CD4-positive, CD25-positive, alpha-beta regulatory T cell (primary cell): ENCODE data around the gene FAM219A. TPM values are rescaled to one million over a fixed set of nuclear protein-coding genes. Genes with fewer than 3 reads are reported as not detected.

Source experiments
- ATAC-seq, 2 donors: fragments of 150-1000 bp; cut with Tn5 transposase; one replicate each; pipeline ENCODE4 v1.10.0; 2021; ENCODE audit warnings: low read depth in 2 of 2, moderate number of reproducible peaks in 2 of 2, moderate library complexity in 1 of 2
- DNase-seq, 3 donors: peaks; one replicate each; pipeline versions ENCODE4 v3.0.0 to v3.0.0-alpha.2; 2012 to 2022; ENCODE audit warnings: mixed read lengths in 1 of 3
- H3K27ac ChIP-seq: one replicate; pipeline ENCODE4 v1.7.0; 2013; ENCODE audit warnings: mild to moderate bottlenecking, low read length; ENCODE audit not compliant: insufficient read depth, poor library complexity, severe bottlenecking
- H3K27me3 ChIP-seq: one replicate; pipeline ENCODE4 v1.7.0; 2013; ENCODE audit warnings: low read length; ENCODE audit not compliant: control insufficient read depth, insufficient read depth
- H3K36me3 ChIP-seq: one replicate; pipeline ENCODE4 v1.7.0; 2013; ENCODE audit warnings: mild to moderate bottlenecking, low read length, moderate library complexity; ENCODE audit not compliant: control insufficient read depth, insufficient read depth
- H3K4me1 ChIP-seq: 2 replicates; pipeline ENCODE4 v1.7.0; 2013; ENCODE audit warnings: mild to moderate bottlenecking, low read length; ENCODE audit not compliant: insufficient read depth, control insufficient read depth, poor library complexity, severe bottlenecking
- H3K4me3 ChIP-seq: one replicate; pipeline ENCODE4 v1.7.0; 2013; ENCODE audit warnings: low read depth, mild to moderate bottlenecking, low read length, moderate library complexity
- H3K9me3 ChIP-seq, 2 experiments: 1 replicate in 1 of 2; 2 replicates in 1 of 2; pipeline ENCODE4 v1.7.0; 2013; ENCODE audit warnings: low read length in 2 of 2, mild to moderate bottlenecking in 1 of 2, moderate library complexity in 1 of 2; ENCODE audit not compliant: control insufficient read depth in 2 of 2
- H3K27ac Mint-ChIP-seq, 3 donors: one replicate each; pipeline ENCODE4 v1.8.0; 2020 to 2022; ENCODE audit warnings: mild to moderate bottlenecking in 3 of 3, mixed read lengths in 3 of 3, moderate library complexity in 2 of 3
- H3K27me3 Mint-ChIP-seq: one replicate; pipeline ENCODE4 v1.8.0; 2022; ENCODE audit warnings: mild to moderate bottlenecking, mixed read lengths
- H3K36me3 Mint-ChIP-seq: one replicate; pipeline ENCODE4 v1.8.0; 2020; ENCODE audit warnings: mixed read lengths
- H3K4me1 Mint-ChIP-seq, 4 donors: one replicate each; pipeline ENCODE4 v1.8.0; 2020 to 2022; ENCODE audit warnings: mixed read lengths in 4 of 4, mild to moderate bottlenecking in 1 of 4
- H3K4me3 Mint-ChIP-seq, 4 donors: one replicate each; pipeline ENCODE4 v1.8.0; 2020 to 2022; ENCODE audit warnings: mild to moderate bottlenecking in 4 of 4, mixed read lengths in 4 of 4, moderate library complexity in 3 of 4
- H3K9me3 Mint-ChIP-seq, 7 donors: one replicate each; pipeline ENCODE4 v1.8.0; 2020 to 2022; ENCODE audit warnings: mixed read lengths in 7 of 7, mild to moderate bottlenecking in 3 of 7, moderate library complexity in 2 of 7
- polyA plus RNA-seq, 4 donors: library from polyadenylated mRNA; unstranded; fragments of 300-500 nt; fragmentation: Illumina TruSeq; gene quantifications; one replicate each; pipeline ENCODE4 v1.2.3, GENCODE V29; 2021
- total RNA-seq: library from RNA; stranded (reverse); gene quantifications from one replicate; pipeline ENCODE4 v1.2.3, GENCODE V29; 2022

The FAM219A gene
- total and polyA plus RNA-seq, 5 donors from 2014 or later, result 0.70 to 16.9 (median 1.1) TPM

DNA sequence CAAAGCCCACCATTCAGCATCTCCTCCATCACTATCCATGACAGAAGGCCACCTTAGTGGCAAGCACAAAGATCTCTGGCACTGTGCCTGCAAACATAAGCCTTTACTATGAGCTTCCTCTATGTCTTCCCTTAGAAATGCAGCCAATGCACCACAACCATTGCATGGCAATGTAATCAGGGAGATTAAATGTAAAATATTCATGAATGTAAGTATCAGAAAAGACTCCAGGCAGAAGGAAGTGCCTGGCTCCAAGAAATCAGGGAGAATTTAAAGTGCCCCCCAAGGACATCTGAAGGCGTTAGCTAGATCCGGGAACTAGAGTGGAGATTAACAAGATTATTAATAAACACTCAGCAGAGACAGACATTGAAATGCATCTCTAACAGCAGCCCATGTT lies 49.2 kb downstream of the FAM219A start:
- H3K27ac ChIP-seq, result no peak overlapping the region
- Mint-ChIP-seq H3K36me3 (peaks cover 3% of the 10 kb centered on the region), H3K4me3 (no peak overlapping the region), H3K9me3 (no peaks in the 10 kb centered on the region), H3K27ac (no peak overlapping the region), H3K4me1 (no peaks in the 10 kb centered on the region), H3K27me3 (no peaks in the 10 kb centered on the region)
- H3K4me3 ChIP-seq, result no peak overlapping the region
- H3K27me3 ChIP-seq, result no peaks in the 10 kb centered on the region
- H3K9me3 ChIP-seq, result no peaks in the 10 kb centered on the region
- no peak for DNase-seq
- ATAC-seq, result no peak
- H3K4me1 ChIP-seq, result no peaks in the 10 kb centered on the region
- H3K36me3 ChIP-seq, result no peaks in the 10 kb centered on the region

DNA sequence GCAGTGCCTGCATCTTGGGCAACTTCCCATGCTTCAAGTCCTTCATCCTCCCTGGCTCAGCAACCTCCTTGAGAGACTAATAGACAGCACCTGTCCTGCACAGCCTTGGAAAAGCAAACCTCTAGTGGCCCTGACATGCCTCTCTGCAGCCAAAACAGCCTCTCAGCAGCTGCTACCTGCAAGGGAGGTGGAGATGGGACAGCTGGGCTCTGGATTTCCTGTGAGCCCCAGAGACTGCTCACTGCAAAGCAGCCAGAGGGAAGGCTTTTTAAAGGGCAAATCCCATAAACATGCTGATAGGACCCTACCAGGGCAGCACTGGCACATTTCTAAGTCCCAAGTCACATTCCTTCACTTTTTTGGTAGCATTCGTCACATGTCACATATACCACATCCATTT lies 50.2 kb downstream of the FAM219A start:
- no peak overlapping the region for H3K4me3 Mint-ChIP-seq
- peaks cover 0 to 6% (median 0%) of the 10 kb centered on the region in 4 donors for H3K4me1 Mint-ChIP-seq
- Histone ChIP-seq H3K9me3 (no peaks in the 10 kb centered on the region), H3K4me3 (no peak overlapping the region), H3K36me3 (no peaks in the 10 kb centered on the region), H3K4me1 (no peaks in the 10 kb centered on the region), H3K27ac (no peak overlapping the region), H3K27me3 (no peaks in the 10 kb centered on the region)
- DNase-seq (no peak), ATAC-seq (no peak)
- peaks cover 3% of the 10 kb centered on the region for H3K36me3 Mint-ChIP-seq
- no peaks in the 10 kb centered on the region for H3K9me3 Mint-ChIP-seq
- no peaks in the 10 kb centered on the region for H3K27me3 Mint-ChIP-seq
- H3K27ac Mint-ChIP-seq, result no peak overlapping the region

DNA sequence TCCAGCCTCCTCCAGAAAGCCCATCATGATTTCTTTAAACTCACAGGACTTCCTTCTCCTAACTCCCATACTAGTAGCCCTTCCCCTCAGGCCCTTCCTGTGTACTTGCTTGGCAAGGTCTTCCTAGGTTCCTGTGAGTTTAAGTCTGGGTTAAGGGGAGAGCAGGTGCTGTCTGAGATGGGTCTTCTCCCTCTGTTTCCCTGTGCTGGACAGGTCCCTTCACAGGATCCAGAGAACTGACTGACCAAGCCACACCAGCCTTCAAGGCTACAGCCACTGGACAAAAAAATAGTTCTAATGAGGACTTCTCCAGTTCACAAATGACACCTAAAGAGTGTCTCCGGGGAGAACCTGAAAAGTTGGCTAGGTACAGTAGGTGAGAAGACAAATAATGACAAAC lies 52.2 kb downstream of the FAM219A start:
- Histone ChIP-seq H3K27me3 (no peaks in the 10 kb centered on the region), H3K36me3 (no peaks in the 10 kb centered on the region), H3K4me1 (no peaks in the 10 kb centered on the region), H3K27ac (no peak overlapping the region), H3K9me3 (no peaks in the 10 kb centered on the region), H3K4me3 (no peak overlapping the region)
- H3K9me3 Mint-ChIP-seq, result no peaks in the 10 kb centered on the region
- H3K4me3 Mint-ChIP-seq, result no peak overlapping the region
- DNase-seq, result no peak
- no peak overlapping the region for H3K27ac Mint-ChIP-seq
- H3K4me1 Mint-ChIP-seq, result peaks cover 0 to 6% (median 0%) of the 10 kb centered on the region in 4 donors
- no peaks in the 10 kb centered on the region for H3K27me3 Mint-ChIP-seq
- peaks cover 7% of the 10 kb centered on the region for H3K36me3 Mint-ChIP-seq
- ATAC-seq, result no peak

DNA sequence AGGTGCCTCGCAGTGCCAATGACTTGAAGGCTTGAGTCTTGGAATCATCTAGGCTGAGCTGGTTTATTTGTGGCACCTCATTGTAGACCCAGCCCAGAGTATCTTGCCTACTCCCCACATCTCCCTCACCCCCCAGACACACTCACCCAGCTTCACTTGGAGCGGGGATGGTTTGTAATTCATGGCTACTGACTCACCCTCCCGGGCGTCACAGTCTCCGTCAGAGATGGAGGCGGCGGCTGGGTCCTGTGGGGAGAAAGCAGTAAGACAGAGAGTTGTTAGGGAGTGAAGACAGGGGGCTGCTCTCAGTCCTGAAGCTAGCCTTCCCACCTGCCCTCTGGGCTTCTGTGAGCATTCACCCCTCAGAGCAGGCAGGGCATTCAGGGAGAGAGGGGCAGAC lies 52.7 kb downstream of the FAM219A start:
- no peak overlapping the region for H3K4me3 Mint-ChIP-seq
- no peaks in the 10 kb centered on the region for H3K27me3 Mint-ChIP-seq
- H3K27ac Mint-ChIP-seq, result no peak overlapping the region
- Histone ChIP-seq H3K36me3 (no peaks in the 10 kb centered on the region), H3K27ac (no peak overlapping the region), H3K4me1 (no peaks in the 10 kb centered on the region), H3K27me3 (no peaks in the 10 kb centered on the region), H3K4me3 (no peak overlapping the region), H3K9me3 (no peaks in the 10 kb centered on the region)
- DNase-seq, result no peak
- H3K9me3 Mint-ChIP-seq, result no peaks in the 10 kb centered on the region
- H3K4me1 Mint-ChIP-seq, result peaks cover 0 to 6% (median 0%) of the 10 kb centered on the region in 4 donors
- peaks cover 9% of the 10 kb centered on the region for H3K36me3 Mint-ChIP-seq
- ATAC-seq, result no peak

DNA sequence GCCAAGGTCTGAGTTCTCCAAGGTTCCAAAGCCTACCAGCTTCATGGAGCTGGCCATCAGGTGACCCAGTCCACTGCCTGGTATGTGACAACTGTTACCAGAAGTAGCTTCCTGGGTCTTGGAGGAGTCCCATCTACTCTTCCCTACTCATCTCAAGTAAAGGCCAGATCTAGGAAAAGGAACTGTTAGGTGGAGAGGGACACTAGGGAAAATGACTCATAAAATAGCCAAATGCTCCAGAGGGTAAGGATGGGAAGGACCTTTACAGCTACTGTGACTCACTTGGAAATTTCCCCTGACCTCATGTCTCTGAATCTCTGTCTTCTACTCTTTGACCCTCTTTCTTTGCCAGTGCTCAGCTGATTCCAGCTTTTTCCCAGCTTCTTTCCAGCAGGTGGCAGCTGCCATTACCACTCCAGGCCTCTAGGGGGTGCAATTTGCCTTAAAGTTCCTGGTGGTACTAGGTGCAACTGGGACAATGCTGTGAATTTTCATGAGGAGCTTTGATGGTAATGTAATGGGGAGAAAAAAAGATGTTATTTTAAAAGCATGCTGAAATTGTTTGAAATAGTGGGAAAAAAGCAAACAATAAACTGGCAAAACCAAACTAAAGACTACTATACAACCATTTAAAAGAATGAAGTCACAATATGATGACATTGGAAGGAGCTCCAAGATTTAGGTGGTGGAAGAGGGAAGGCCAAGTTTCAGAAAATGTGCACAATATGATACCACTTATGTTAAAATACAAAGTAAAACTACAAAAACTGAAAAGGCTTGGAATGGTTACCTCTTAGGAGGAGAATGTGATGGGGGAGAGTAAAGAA lies 54.6 kb downstream of the FAM219A start:
- ATAC-seq (no peak), DNase-seq (peak; percentile 44 to 47 (median 45))
- Histone ChIP-seq H3K4me3 (no peak overlapping the region), H3K9me3 (no peaks in the 10 kb centered on the region), H3K27ac (no peak overlapping the region), H3K27me3 (no peaks in the 10 kb centered on the region), H3K4me1 (no peaks in the 10 kb centered on the region), H3K36me3 (peaks cover 5% of the 10 kb centered on the region)
- Mint-ChIP-seq H3K9me3 (no peaks in the 10 kb centered on the region), H3K27ac (peak overlapping the region in 1 of 3 donors; percentile 1), H3K36me3 (peaks cover 17% of the 10 kb centered on the region), H3K27me3 (no peaks in the 10 kb centered on the region), H3K4me3 (no peak overlapping the region), H3K4me1 (peaks cover 0 to 6% (median under 1%) of the 10 kb centered on the region in 4 donors)

DNA sequence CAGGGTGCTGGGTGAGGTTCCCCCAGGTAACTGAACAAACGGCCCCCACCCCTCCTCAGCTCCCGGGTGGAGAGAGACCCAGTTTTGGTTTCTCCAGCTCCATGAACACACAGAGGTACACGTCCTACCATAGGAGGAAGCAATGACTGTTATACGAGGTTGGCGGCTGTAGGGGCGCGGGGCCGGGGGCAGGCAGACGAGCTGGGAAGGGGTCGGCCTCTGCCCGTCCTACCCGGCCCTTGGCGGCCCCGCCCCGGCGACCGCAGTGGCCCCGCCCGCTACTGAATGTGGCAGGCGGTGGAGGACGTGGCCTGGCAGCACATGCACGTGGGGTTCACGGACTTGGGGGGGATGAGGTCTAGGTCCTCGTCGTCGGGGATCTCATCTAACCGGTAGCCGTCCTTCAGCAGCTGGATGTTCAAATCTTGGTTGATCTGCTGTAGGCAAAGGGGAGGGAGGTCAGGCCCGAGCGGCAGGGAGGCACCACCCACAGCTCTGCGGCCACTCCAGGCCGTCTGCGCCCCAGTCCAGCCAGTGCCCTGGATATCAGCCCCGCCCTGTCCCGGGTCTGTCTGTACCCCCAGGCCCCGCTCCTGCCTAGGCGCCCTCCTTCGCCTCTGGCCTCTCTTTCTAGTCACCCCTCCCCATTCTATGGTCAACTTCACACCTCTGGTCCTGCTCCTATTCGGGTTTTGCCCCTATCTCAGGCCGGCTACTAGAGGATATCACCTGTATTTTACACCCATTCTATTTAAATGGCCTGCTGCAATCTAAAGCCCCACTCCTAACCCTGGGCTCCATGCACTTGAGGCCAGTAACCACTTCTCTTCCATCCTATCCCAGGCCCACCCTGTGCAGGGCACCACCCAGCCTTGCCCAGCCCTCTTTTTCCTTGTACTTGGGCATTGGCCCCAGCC lies 57.4 kb downstream of the FAM219A start:
- no peaks in the 10 kb centered on the region for H3K4me1 ChIP-seq
- no peaks in the 10 kb centered on the region for H3K27me3 Mint-ChIP-seq
- H3K27ac Mint-ChIP-seq, result no peak overlapping the region
- H3K4me1 Mint-ChIP-seq, result peaks cover 0 to 6% (median under 1%) of the 10 kb centered on the region in 4 donors
- no peak overlapping the region for H3K27ac ChIP-seq
- H3K27me3 ChIP-seq, result no peaks in the 10 kb centered on the region
- no peaks in the 10 kb centered on the region for H3K9me3 Mint-ChIP-seq
- H3K9me3 ChIP-seq, result no peaks in the 10 kb centered on the region
- H3K4me3 Mint-ChIP-seq, result no peak overlapping the region
- peaks cover 5% of the 10 kb centered on the region for H3K36me3 ChIP-seq
- H3K36me3 Mint-ChIP-seq, result peaks cover 17% of the 10 kb centered on the region
- DNase-seq (no peak), ATAC-seq (no peak)
- H3K4me3 ChIP-seq, result no peak overlapping the region

DNA sequence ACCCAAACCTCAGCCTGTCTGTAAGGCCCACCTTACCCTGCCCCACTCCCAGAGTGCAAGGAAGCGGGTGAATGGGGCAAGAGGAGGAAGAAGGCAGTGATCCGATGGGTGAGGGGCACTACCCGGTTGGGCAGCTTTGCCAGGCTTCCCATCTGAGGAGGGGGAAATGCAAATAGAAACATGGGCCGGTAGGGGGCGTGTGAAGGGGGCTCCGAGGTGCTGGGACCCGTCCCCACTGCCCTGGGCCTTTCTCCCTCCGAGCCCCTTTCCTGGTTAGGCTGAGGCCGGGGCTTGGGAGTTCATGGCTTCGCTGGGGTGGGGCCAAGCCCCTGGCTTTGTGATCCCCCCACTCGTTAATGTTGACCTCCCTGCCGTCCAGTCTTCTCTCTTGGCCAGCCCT lies 58.1 kb downstream of the FAM219A start:
- Histone ChIP-seq H3K36me3 (peaks cover 5% of the 10 kb centered on the region), H3K9me3 (no peaks in the 10 kb centered on the region), H3K4me1 (no peaks in the 10 kb centered on the region), H3K4me3 (no peak overlapping the region), H3K27me3 (no peaks in the 10 kb centered on the region), H3K27ac (no peak overlapping the region)
- Mint-ChIP-seq H3K9me3 (no peaks in the 10 kb centered on the region), H3K27ac (no peak overlapping the region), H3K4me1 (peaks cover 0 to 6% (median under 1%) of the 10 kb centered on the region in 4 donors), H3K36me3 (peaks cover 17% of the 10 kb centered on the region), H3K4me3 (no peak overlapping the region), H3K27me3 (no peaks in the 10 kb centered on the region)
- no peak for ATAC-seq
- DNase-seq, result no peak
